Sigmoid colon (tissue), 7 donors: Measurements from ENCODE around the gene PLCB1. TPM values are rescaled to one million over a fixed set of nuclear protein-coding genes. Genes with fewer than 3 reads are reported as not detected.
A peak's percentile ranks its signal among the peaks of the same experiment; 100 is the strongest.
"Not testable (repeated sequence)": the region's sequence is repeated elsewhere in the genome, so short reads cannot be mapped to it uniquely, and the experiment has no call there.

Experiments
- DNase-seq: peaks from one replicate; pipeline ENCODE4 v3.0.0-alpha.2; 2019
- H3K27ac ChIP-seq, 4 donors: fragments of 200-600 bp; sonication (generic); one replicate each; pipeline ENCODE4 v1.5.1; 2016 to 2019; ENCODE audit warnings: mild to moderate bottlenecking in 1 of 4
- H3K27me3 ChIP-seq, 3 donors: fragments of 200-600 bp; sonication (generic); one replicate each; pipeline ENCODE4 v1.5.1; 2019; ENCODE audit warnings: mild to moderate bottlenecking in 1 of 3
- H3K36me3 ChIP-seq, 4 donors: fragments of 200-600 bp; sonication (generic); one replicate each; pipeline ENCODE4 v1.5.1; 2016 to 2019
- H3K4me1 ChIP-seq, 4 donors: fragments of 200-600 bp; sonication (generic); one replicate each; pipeline ENCODE4 v1.5.1; 2017 to 2019
- H3K4me3 ChIP-seq, 4 donors: fragments of 200-600 bp; sonication (generic); one replicate each; pipeline ENCODE4 v1.5.1; 2017 to 2019; ENCODE audit warnings: mild to moderate bottlenecking in 2 of 4, moderate library complexity in 1 of 4
- H3K9me3 ChIP-seq, 4 donors: fragments of 200-600 bp in 3 of 4; sonication (generic) in 3 of 4; one replicate each; pipeline versions ENCODE4 v1.5.1 to v1.6.1; 2013 to 2019
- EP300 ChIP-seq, 4 donors: sonication (generic); formaldehyde crosslinking; IDR thresholded peaks; one replicate each; pipeline ENCODE4 v1.6.1; 2017; ENCODE audit warnings: antibody characterized with exemption in 4 of 4
- POLR2A ChIP-seq, 2 donors: fragments of 450-650 bp; IDR thresholded peaks; one replicate each; pipeline ENCODE4 v1.6.1; 2016; ENCODE audit warnings: antibody characterized with exemption in 2 of 2, mild to moderate bottlenecking in 2 of 2, moderate library complexity in 2 of 2
- POLR2AphosphoS5 ChIP-seq, 4 donors: sonication (generic); formaldehyde crosslinking; IDR thresholded peaks; one replicate each; pipeline ENCODE4 v1.6.1; 2017; ENCODE audit warnings: antibody characterized with exemption in 4 of 4
- WGBS, 2 donors: extraction: QIAGEN DNeasy Blood & Tissue Kit; methylation state at CpG; one replicate each; pipeline ENCODE4 v1.1.7; 2013; 5-methylcytosine and 5-hydroxymethylcytosine counted together
- intact Hi-C: fragments of 100-400 bp; cut with DNase I; formaldehyde crosslinking; loops from one replicate; pipeline ENCODE4 v1.15.1; 2023
- polyA plus RNA-seq, 3 donors: library from polyadenylated mRNA; stranded (reverse); fragments of 200-250 nt; gene quantifications; one replicate each; pipeline ENCODE4 v1.2.3, GENCODE V29; 2013
- total RNA-seq, 4 donors: library from RNA; depleted of rRNA; stranded (reverse); fragments of >200 nt; gene quantifications; one replicate each; pipeline ENCODE4 v1.1.0, GENCODE V29; 2016
- TF ChIP-seq, protein P1 (sequence below), 4 experiments: fragments of 450-650 bp in 3 of 4; fragments of 200-600 bp in 1 of 4; IDR thresholded peaks; one replicate each; pipeline ENCODE4 v1.5.1; 2016 to 2019; ENCODE audit warnings: antibody characterized with exemption in 4 of 4, mild to moderate bottlenecking in 3 of 4, moderate library complexity in 2 of 4
- donor health status: healthy with polysubstance abuse.
- donor health status: Bipolar disorder and iron deficiency.
- donor health status: healthy.

The PLCB1 gene
- total and polyA plus RNA-seq, 7 donors, result 0.92 to 117 (median 86.7) TPM

- TF ChIP-seq POLR2AphosphoS5 (IDR thresholded peaks at IDR 0.05), result no peak
- TF ChIP-seq POLR2A (IDR thresholded peaks at IDR 0.05), result no peak
- no peak overlapping the region for H3K4me3 ChIP-seq
- H3K4me1 ChIP-seq, result peaks cover 0 to 19% (median 11%) of the 10 kb centered on the region in 4 donors
- peak overlapping the region in 3 of 4 donors; percentile 2 to 27 (median 23) for H3K27ac ChIP-seq
- peaks cover 0 to 3% (median 0%) of the 10 kb centered on the region in 4 donors for H3K9me3 ChIP-seq
- DNase-seq, result no peak
- WGBS, 2 donors, result 82 to 89% methylated on average over 2 of the region's 2 CpGs
- no peaks in the 10 kb centered on the region for H3K27me3 ChIP-seq
- intact Hi-C loops, result no loop called here
- H3K36me3 ChIP-seq, result no peaks in the 10 kb centered on the region
Measured at GRCh38 chr20:8375898-8376297, 243.8 kb downstream of the PLCB1 start.

DNA sequence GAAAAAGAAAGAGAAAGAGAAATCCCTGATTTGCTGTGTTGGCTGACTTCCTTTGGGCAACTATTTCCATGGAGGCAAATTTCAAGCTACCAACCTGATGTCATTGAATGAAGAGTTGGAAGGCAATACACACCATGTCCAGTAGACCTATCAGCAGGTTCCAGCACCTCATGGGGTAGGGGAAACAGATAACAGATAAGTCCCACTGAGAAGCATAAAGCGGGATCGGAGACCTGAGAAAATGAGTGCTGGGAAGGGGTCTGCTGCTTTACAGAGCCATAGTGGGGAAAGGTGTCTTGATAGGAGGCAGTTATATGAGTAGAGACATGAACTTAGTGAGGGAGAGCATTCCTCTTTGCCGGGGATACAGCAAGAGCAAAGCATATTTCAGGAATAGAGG is 244.9 kb downstream of the PLCB1 start:
- WGBS, 2 donors, result 90 to 92% methylated on average over 3 of the region's 3 CpGs
- TF ChIP-seq, protein P1, sequence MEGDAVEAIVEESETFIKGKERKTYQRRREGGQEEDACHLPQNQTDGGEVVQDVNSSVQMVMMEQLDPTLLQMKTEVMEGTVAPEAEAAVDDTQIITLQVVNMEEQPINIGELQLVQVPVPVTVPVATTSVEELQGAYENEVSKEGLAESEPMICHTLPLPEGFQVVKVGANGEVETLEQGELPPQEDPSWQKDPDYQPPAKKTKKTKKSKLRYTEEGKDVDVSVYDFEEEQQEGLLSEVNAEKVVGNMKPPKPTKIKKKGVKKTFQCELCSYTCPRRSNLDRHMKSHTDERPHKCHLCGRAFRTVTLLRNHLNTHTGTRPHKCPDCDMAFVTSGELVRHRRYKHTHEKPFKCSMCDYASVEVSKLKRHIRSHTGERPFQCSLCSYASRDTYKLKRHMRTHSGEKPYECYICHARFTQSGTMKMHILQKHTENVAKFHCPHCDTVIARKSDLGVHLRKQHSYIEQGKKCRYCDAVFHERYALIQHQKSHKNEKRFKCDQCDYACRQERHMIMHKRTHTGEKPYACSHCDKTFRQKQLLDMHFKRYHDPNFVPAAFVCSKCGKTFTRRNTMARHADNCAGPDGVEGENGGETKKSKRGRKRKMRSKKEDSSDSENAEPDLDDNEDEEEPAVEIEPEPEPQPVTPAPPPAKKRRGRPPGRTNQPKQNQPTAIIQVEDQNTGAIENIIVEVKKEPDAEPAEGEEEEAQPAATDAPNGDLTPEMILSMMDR (IDR thresholded peaks at IDR 0.05), result no peak
- TF ChIP-seq POLR2A (IDR thresholded peaks at IDR 0.05) (no peak), EP300 (IDR thresholded peaks at IDR 0.05) (no peak), POLR2AphosphoS5 (IDR thresholded peaks at IDR 0.05) (no peak)

DNA sequence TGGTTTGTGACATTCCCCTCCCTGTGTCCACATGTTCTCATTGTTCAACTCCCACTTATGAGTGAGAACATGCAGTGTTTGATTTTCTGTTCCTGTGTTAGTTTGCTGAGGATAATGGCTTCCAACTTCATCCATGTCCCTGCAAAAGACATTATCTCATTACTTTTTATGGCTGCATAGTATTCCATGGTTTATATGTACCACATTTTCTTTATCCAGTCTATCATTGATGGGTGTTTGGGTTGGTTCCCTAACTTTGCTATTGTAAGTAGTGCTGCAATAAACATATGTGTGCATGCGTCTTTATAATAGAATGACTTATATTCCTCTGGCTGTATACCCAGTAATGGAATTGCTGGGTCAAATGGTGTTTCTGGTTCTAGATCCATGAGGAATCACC is 247.1 kb downstream of the PLCB1 start:
- H3K4me3 ChIP-seq, H3K27me3 ChIP-seq, H3K36me3 ChIP-seq, H3K9me3 ChIP-seq, DNase-seq, H3K27ac ChIP-seq, intact Hi-C loops: not testable (repeated sequence)
- WGBS, 2 donors, result 94 to 97% methylated on average over 1 of the region's 1 CpG
- peaks cover 0 to 19% (median 11%) of the 10 kb centered on the region in 4 donors for H3K4me1 ChIP-seq

More for the DNA sequence above, 244.9 kb downstream of the PLCB1 start:
- DNase-seq, result no peak
- Histone ChIP-seq H3K4me1 (peaks cover 0 to 19% (median 11%) of the 10 kb centered on the region in 4 donors), H3K4me3 (no peak overlapping the region), H3K27me3 (no peaks in the 10 kb centered on the region), H3K9me3 (peaks cover 0 to 3% (median 0%) of the 10 kb centered on the region in 4 donors), H3K27ac (no peak overlapping the region), H3K36me3 (no peaks in the 10 kb centered on the region)
- intact Hi-C loops, result no loop called here

- Histone ChIP-seq H3K36me3 (no peaks in the 10 kb centered on the region), H3K4me1 (peaks cover 0 to 28% (median 23%) of the 10 kb centered on the region in 4 donors), H3K4me3 (no peak overlapping the region), H3K9me3 (no peaks in the 10 kb centered on the region), H3K27ac (no peak overlapping the region), H3K27me3 (no peaks in the 10 kb centered on the region)
- intact Hi-C loops, result no loop called here
- TF ChIP-seq POLR2AphosphoS5 (IDR thresholded peaks at IDR 0.05) (no peak), POLR2A (IDR thresholded peaks at IDR 0.05) (no peak), EP300 (IDR thresholded peaks at IDR 0.05) (no peak)
- TF ChIP-seq, protein P1 (IDR thresholded peaks at IDR 0.05), result no peak
- WGBS, 2 donors, result 41 to 54% methylated on average over 3 of the region's 3 CpGs
- peak; percentile 63 for DNase-seq
Measured at GRCh38 chr20:8385247-8385646, 253.2 kb downstream of the PLCB1 start.

DNA sequence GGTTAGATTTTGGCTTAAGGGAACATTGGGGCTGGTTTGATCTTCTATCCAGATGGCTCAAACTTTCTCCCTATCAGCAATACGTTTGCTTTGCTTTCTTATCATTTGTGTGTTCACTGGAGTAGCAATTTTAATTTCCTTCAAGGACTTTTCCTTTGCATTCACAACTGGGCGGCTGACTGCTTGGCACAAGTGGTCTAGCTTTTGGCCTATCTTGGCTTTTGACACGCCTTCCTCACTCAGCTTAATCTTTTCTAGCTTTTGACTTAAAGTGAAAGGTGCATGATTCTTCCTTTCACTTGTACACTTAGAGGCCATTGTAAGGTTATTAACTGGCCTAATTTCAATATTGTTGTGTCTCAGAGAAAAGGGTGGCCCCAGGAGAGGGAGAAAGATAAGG is 254.9 kb downstream of the PLCB1 start:
- 28 to 67% methylated on average over 3 of the region's 3 CpGs for WGBS, 2 donors
- Histone ChIP-seq H3K4me1 (peaks cover 0 to 33% (median 26%) of the 10 kb centered on the region in 4 donors), H3K27me3 (no peaks in the 10 kb centered on the region), H3K27ac (no peak overlapping the region), H3K9me3 (no peaks in the 10 kb centered on the region), H3K4me3 (no peak overlapping the region), H3K36me3 (no peaks in the 10 kb centered on the region)
- DNase-seq, result no peak
- TF ChIP-seq POLR2A (IDR thresholded peaks at IDR 0.05) (no peak), POLR2AphosphoS5 (IDR thresholded peaks at IDR 0.05) (no peak), EP300 (IDR thresholded peaks at IDR 0.05) (no peak)
- TF ChIP-seq, protein P1 (IDR thresholded peaks at IDR 0.05), result no peak
- intact Hi-C loops, result no loop called here

GRCh38 chr20:8388141-8388540 is 256.1 kb downstream of the PLCB1 start:
- 73 to 81% methylated on average over 2 of the region's 2 CpGs for WGBS, 2 donors

More at GRCh38 chr20:8388141-8388540, 256.1 kb downstream of the PLCB1 start:
- DNase-seq, result no peak
- H3K27ac ChIP-seq, result peak overlapping the region in 2 of 4 donors; percentile 3 to 50
- TF ChIP-seq, protein P1 (IDR thresholded peaks at IDR 0.05), result no peak
- no peak for TF ChIP-seq POLR2AphosphoS5 (IDR thresholded peaks at IDR 0.05)
- H3K27me3 ChIP-seq, result no peaks in the 10 kb centered on the region
- intact Hi-C loops, result no loop called here
- no peaks in the 10 kb centered on the region for H3K36me3 ChIP-seq
- H3K4me3 ChIP-seq, result no peak overlapping the region
- no peaks in the 10 kb centered on the region for H3K9me3 ChIP-seq
- H3K4me1 ChIP-seq, result peaks cover 0 to 33% (median 26%) of the 10 kb centered on the region in 4 donors
